Ishikawa (cell line): Measurements from ENCODE around the gene PIGR.

Experiments used
- EP300 ChIP-seq: IDR thresholded peaks from 2 replicates; pipeline ENCODE4 v1.6.1; 2012; ENCODE audit warnings: borderline replicate concordance
- NFIC ChIP-seq: IDR thresholded peaks from 2 replicates; pipeline ENCODE4 v1.6.1; 2012
- TAF1 ChIP-seq: IDR thresholded peaks from 2 replicates; pipeline ENCODE4 v1.6.1; 2012; ENCODE audit warnings: low read depth, mild to moderate bottlenecking
- TF ChIP-seq, protein P1 (sequence below): IDR thresholded peaks from 2 replicates; pipeline ENCODE4 v1.6.1; 2012; ENCODE audit warnings: low read depth, mild to moderate bottlenecking

DNA sequence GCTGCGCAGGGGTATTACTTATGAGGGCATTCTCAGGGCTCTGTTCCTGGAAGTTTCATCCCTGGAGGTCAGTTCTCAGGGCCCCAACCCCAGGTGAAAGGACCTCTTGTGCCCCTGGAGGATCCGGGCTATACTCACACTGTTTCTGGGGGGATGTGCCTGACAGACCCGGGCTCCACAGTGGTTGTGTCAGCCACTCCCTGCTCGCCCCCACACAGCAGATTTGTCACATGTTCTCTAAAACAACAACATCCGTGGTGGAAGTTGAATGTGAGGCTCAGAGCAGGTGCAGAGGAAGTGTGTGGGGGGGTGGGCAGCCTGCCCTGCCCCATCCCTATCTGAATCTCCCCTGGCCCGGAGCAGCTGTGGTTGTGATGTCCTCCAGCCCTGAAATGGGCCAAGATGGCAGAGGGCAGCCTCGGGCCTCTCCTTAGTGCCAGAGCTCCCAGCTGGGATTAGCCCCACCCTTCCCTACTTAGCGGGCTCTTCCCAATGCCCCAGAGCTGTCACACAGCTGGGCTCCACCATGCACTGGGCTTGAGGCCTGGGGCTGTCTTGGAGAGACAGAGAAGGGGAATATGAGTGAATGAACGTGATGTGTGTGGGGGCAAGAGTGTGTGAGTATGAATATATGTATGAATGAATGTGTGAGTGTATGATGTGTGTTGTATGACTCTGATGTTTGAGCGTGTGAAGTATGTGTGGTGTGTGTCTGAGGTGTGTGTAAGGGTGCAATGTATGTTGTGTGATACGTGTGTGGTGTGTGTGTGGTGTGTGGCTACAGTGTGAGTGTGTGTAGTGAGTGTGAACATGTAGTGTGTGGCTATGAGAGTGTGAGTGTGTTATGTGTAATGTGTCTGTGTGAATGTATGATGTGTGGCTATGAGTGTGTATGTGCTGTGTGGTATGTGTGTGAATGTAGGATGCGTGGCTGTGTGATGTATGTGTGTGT, 23.0 kb downstream of the PIGR start:
- TF ChIP-seq EP300 (no peak), TAF1 (no peak), NFIC (no peak)
- TF ChIP-seq, protein P1, sequence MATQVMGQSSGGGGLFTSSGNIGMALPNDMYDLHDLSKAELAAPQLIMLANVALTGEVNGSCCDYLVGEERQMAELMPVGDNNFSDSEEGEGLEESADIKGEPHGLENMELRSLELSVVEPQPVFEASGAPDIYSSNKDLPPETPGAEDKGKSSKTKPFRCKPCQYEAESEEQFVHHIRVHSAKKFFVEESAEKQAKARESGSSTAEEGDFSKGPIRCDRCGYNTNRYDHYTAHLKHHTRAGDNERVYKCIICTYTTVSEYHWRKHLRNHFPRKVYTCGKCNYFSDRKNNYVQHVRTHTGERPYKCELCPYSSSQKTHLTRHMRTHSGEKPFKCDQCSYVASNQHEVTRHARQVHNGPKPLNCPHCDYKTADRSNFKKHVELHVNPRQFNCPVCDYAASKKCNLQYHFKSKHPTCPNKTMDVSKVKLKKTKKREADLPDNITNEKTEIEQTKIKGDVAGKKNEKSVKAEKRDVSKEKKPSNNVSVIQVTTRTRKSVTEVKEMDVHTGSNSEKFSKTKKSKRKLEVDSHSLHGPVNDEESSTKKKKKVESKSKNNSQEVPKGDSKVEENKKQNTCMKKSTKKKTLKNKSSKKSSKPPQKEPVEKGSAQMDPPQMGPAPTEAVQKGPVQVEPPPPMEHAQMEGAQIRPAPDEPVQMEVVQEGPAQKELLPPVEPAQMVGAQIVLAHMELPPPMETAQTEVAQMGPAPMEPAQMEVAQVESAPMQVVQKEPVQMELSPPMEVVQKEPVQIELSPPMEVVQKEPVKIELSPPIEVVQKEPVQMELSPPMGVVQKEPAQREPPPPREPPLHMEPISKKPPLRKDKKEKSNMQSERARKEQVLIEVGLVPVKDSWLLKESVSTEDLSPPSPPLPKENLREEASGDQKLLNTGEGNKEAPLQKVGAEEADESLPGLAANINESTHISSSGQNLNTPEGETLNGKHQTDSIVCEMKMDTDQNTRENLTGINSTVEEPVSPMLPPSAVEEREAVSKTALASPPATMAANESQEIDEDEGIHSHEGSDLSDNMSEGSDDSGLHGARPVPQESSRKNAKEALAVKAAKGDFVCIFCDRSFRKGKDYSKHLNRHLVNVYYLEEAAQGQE, result no peak
